GM10248 (cell line): ENCODE data around the gene NANOS2.

Experiments
- CTCF ChIA-PET: fragments of 300-600 bp; sonication (Branson Sonifier 250); formaldehyde crosslinking; extraction: SDS; loops from one replicate; lab custom pipeline; 2021; ENCODE audit warnings: antibody characterized with exemption; lab: Yijun Ruan, JAX
- POLR2A ChIA-PET: fragments of 350-650 bp; sonication (Branson Sonifier 250); formaldehyde crosslinking; extraction: SDS; loops from one replicate; lab custom pipeline; 2020; ENCODE audit warnings: antibody characterized with exemption; lab: Yijun Ruan, JAX
- DNase-seq: peaks from one replicate; pipeline ENCODE4 v3.0.0; 2012; ENCODE audit errors: extremely low spot score
- TF ChIP-seq, protein P1 (sequence below): IDR thresholded peaks from 2 replicates; pipeline ENCODE4 v1.5.1; 2012; ENCODE audit warnings: mild to moderate bottlenecking, low read depth; ENCODE audit errors: extremely low read depth, missing control alignments, control extremely low read depth

Gene NANOS2

DNA sequence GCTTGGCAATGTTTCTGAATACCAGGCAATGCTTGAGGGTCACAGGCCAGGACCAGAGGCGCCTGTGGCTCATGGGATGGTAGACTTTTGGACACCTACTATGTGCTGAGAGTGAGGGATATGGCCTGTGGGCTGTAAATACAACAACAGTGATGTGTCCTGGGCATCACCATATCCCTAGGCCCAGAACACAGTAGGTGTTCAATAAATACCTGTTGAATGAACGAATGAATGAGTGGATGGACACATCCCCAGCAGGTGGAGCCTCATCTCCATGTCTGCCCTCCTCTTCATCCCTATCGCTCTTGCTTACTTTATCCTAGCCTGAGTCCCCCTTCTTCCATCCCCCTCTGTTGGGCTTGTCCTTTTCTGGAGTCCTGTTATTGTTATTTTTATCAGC, 16.5 kb upstream of the NANOS2 start:
- CTCF ChIA-PET, result no interaction called here
- POLR2A ChIA-PET, result no interaction called here
- no peak for DNase-seq
- TF ChIP-seq, protein P1, sequence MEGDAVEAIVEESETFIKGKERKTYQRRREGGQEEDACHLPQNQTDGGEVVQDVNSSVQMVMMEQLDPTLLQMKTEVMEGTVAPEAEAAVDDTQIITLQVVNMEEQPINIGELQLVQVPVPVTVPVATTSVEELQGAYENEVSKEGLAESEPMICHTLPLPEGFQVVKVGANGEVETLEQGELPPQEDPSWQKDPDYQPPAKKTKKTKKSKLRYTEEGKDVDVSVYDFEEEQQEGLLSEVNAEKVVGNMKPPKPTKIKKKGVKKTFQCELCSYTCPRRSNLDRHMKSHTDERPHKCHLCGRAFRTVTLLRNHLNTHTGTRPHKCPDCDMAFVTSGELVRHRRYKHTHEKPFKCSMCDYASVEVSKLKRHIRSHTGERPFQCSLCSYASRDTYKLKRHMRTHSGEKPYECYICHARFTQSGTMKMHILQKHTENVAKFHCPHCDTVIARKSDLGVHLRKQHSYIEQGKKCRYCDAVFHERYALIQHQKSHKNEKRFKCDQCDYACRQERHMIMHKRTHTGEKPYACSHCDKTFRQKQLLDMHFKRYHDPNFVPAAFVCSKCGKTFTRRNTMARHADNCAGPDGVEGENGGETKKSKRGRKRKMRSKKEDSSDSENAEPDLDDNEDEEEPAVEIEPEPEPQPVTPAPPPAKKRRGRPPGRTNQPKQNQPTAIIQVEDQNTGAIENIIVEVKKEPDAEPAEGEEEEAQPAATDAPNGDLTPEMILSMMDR, result no peak

DNA sequence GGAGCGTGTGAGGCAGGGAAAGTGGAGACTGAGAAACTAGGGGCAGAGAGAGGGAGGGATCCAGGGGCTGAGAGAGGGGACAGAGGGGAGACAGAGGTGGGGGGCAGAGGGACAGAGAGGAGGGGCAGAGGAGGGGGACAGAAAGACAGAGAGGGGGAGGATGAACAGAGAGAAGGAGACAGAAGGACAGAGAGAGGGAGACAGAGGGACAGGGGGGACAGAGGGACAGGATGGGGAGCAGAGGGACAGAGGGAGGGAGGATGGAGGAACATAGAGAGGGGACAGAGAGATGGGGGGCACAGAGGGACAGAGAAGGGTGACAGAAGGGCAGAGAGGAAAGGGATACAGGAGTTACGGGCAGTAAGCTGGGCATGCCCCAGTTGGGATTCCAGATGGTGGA, 14.7 kb upstream of the NANOS2 start:
- no peak for DNase-seq
- TF ChIP-seq, protein P1, result no peak
- CTCF ChIA-PET, result no interaction called here
- POLR2A ChIA-PET, result no interaction called here

DNA sequence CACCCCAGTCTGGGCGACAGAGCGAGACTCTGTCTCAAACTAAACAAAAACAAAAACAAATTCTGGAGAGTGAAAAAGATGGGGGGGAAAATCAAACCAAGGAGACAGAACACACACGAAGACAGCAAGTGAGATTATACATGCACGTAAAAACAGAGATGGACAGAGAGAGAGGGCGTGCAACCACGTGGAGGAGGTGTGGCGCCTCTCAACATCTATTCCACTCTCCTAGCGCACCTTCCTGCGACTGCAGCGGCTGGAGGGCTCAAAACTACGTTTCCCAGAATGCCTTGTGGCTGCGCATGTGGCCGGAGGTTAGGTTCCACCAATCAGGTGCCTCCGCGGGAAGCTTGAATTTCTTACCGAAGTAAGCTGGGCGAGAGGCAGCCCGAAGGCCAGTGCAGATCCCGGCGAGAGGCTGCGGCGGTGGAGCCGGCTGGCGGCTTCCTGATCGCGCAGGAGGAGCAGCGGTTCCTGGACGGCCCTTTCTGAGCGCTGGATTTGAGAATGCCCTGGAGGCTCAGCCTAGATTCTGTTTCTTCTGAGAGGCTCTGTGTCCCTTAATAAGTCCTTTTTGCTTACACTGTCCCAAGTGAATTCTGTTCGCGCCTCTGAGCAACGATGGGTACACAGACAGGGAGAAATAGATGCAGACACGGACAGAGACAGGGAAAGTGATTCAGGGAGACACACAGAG, 13.1 kb upstream of the NANOS2 start:
- ChIA-PET CTCF (interaction anchor here (1.3 to 1.4 kb wide), 2 partner anchors 25 to 101 kb away, joined by 3 to 4 read pairs; no protein-coding TSS in a partner anchor), POLR2A (no interaction called here)
- TF ChIP-seq, protein P1, result no peak
- peak; percentile 99 for DNase-seq

DNA sequence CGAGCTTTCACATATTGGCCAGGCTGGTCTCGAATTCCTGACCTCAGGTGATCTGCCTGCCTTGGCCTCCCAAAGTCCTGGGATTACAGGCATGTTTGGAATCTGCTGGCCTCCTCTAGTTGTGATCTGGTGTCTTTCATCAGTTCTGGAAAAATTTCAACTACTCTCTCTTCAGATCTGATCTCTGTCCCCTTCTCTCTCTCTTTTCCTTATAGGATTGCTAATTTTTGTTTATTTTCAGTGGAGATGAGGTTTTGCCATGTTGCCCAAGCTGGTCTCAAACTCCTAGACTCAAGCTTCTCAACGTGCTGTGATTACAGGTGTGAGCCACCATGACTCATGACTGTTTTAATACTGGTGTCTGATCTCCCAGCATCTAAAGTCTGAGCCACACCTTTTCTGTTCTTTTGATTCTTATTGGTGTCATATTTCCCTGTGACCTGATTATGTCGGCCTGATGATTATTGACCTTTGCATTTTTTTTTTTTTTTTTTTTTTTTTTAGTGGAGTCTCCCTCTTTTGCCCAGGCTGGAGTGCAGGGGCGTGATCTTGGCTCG, 10.4 kb upstream of the NANOS2 start:
- ChIA-PET POLR2A (no interaction called here), CTCF (no interaction called here)
- no peak for DNase-seq
- TF ChIP-seq, protein P1, result no peak

DNA sequence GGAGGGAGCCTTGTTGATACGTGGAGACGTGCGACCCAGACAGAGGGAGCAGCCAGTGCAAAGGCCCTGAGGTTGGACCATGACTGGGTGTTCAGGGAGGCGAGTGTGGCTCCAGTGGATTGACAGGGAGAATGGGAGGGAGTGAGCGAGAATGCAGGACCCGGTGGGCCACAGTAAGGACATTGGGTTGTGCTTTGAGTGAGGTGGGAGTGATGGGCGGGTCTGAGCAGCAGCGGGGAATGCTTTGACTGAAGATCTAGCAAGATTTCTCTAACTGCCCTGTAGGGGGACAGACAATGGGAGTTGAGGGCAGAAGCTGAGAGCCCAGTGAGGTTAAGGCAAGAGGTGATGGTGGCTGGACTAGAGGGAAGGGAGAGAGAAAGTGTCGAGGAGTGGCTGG, 7.7 kb upstream of the NANOS2 start:
- TF ChIP-seq, protein P1, result no peak
- ChIA-PET POLR2A (no interaction called here), CTCF (no interaction called here)
- DNase-seq, result no peak

DNA sequence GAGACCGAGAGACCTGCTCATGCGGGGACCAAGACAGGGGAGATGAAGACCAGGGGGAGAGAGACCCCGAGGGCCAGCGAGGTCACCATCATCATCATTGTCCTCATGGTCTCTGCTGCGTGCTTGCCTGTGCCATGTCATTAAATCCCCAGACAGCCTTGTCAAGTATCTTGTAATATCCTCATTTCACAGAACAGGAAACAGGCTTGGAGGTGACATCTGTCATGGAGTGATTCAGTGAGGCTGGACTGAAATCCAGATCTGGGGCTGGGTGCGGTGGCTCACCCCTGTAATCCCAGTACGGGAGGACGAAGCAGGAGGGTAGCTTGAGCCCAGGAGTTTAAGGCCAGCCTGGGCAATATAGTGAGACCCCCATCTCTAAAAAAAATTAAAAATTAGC, 5.9 kb upstream of the NANOS2 start:
- TF ChIP-seq, protein P1, result no peak
- CTCF ChIA-PET, result no interaction called here
- POLR2A ChIA-PET, result no interaction called here
- no peak for DNase-seq
